Measurements from ENCODE around the gene KCNJ6. TPM values are rescaled to one million over a fixed set of nuclear protein-coding genes. Genes with fewer than 3 reads are reported as not detected.

KCNJ6 gene
- total RNA-seq, 1 experiment from 2014 or later = 1.2 TPM

- Histone ChIP-seq H2AK5ac (ENCODE audit: insufficient read length, low read length) (no peak overlapping the region), H3K4me2 (ENCODE audit: insufficient read depth, insufficient read length, low read length) (no peak overlapping the region), H3K23ac (ENCODE audit: insufficient read length, low read depth, low read length) (no peak overlapping the region), H3K18ac (ENCODE audit: insufficient read length, low read depth, low read length) (no peak overlapping the region), H4K5ac (ENCODE audit: insufficient read length, low read depth, low read length) (no peak overlapping the region), H4K91ac (ENCODE audit: insufficient read length, low read depth, low read length) (no peak overlapping the region), H2AFZ (ENCODE audit: low read length) (no peak overlapping the region), H3K27me3 (ENCODE audit: insufficient read depth, low read length) (no peaks in the 10 kb centered on the region), H3K56ac (ENCODE audit: insufficient read length, low read depth, low read length) (no peak overlapping the region), H2BK20ac (ENCODE audit: low read depth, low read length, poor library complexity, severe bottlenecking) (no peak overlapping the region), H3K23me2 (ENCODE audit: insufficient read length, low read depth, low read length, poor library complexity, severe bottlenecking) (no peaks in the 10 kb centered on the region), H2BK12ac (ENCODE audit: insufficient read length, low read depth, low read length) (no peak overlapping the region), H3K27ac (ENCODE audit: insufficient read length, low read depth, low read length) (no peak overlapping the region), H3K79me1 (ENCODE audit: insufficient read depth, low read depth, low read length, poor library complexity, severe bottlenecking) (no peaks in the 10 kb centered on the region), H3K79me2 (ENCODE audit: insufficient read depth, low read length) (no peaks in the 10 kb centered on the region), H3K4me1 (ENCODE audit: insufficient read depth, low read length) (peaks cover 5% of the 10 kb centered on the region; the same call in 1 of the 2 replicates), H2BK120ac (ENCODE audit: low read depth, low read length, poor library complexity, severe bottlenecking) (no peak overlapping the region), H3T11ph (ENCODE audit: low read length) (no peak overlapping the region), H2BK15ac (ENCODE audit: low read depth, low read length) (no peak overlapping the region), H3K14ac (ENCODE audit: insufficient read depth, low read length) (no peak overlapping the region; the same call in 1 of the 2 replicates), H3K9ac (ENCODE audit: extremely low read depth, insufficient read length, low read length) (no peak overlapping the region), H4K20me1 (ENCODE audit: control insufficient read depth, insufficient read depth, insufficient read length) (no peaks in the 10 kb centered on the region), H3K9me3 (ENCODE audit: control insufficient read depth, low read depth, low read length) (no peaks in the 10 kb centered on the region), H3K4ac (ENCODE audit: low read depth, low read length) (no peak overlapping the region), H4K8ac (replicated peaks; ENCODE audit: insufficient read length, low read depth, low read length) (no peak overlapping the region), H2BK5ac (ENCODE audit: insufficient read length, low read length) (no peak overlapping the region)
- H3K4me1 Mint-ChIP-seq = peaks cover 24 to 27% of the 10 kb centered on the region in 2 experiments
- peaks cover 0 to 3% (median 0%) of the 10 kb centered on the region in 3 experiments; a peak in 2 of 7 replicates for H3K36me3 Mint-ChIP-seq (ENCODE audit: insufficient read depth in 1 of 3, low read depth in 3 of 3)
- no peak overlapping the region for H3K4me3 Mint-ChIP-seq
- no peak for DNase-seq
- peaks cover 4% of the 10 kb centered on the region; the same call in 1 of the 2 replicates for H3K27me3 Mint-ChIP-seq (ENCODE audit: low read depth)
- WGBS (ENCODE audit: extremely low coverage, insufficient read length, low lambda C conversion rate) = no CpG with 5 or more reads among the region's 12 CpGs
- no peak for TF ChIP-seq CTCF (conservative IDR thresholded peaks at IDR 0.05)
- peaks cover 0 to 2% of the 10 kb centered on the region in 2 experiments; a peak in 2 of 5 replicates for H3K9me3 Mint-ChIP-seq
- H3K27ac Mint-ChIP-seq = no peak overlapping the region
These were observed 163.1 kb downstream of the KCNJ6 start for GRCh38 chr21:37753122-37753599.

Measured in H9 (cell line).